ENCODE data around the gene FAM222B.

FAM222B gene

GRCh38 chr17:28774206-28774605, 68.4 kb downstream of the FAM222B start:
- DNase-seq (ENCODE audit: low read depth, low spot score), result no peak

- DNase-seq (ENCODE audit: low read depth, low spot score), result no peak
Observed at GRCh38 chr17:28773736-28774135, 68.9 kb downstream of the FAM222B start.

- DNase-seq (ENCODE audit: low read depth, low spot score), result no peak
Observed at GRCh38 chr17:28765038-28765437, 77.6 kb downstream of the FAM222B start.

- DNase-seq (ENCODE audit: low read depth, low spot score), result peak; percentile 86
Observed at GRCh38 chr17:28763804-28764266, 78.8 kb downstream of the FAM222B start.

GRCh38 chr17:28763137-28763799, 79.3 kb downstream of the FAM222B start:
- no peak for DNase-seq (ENCODE audit: low read depth, low spot score)

GRCh38 chr17:28760601-28761562, 81.7 kb downstream of the FAM222B start:
- DNase-seq (ENCODE audit: low read depth, low spot score), result peak; percentile 71

DNA sequence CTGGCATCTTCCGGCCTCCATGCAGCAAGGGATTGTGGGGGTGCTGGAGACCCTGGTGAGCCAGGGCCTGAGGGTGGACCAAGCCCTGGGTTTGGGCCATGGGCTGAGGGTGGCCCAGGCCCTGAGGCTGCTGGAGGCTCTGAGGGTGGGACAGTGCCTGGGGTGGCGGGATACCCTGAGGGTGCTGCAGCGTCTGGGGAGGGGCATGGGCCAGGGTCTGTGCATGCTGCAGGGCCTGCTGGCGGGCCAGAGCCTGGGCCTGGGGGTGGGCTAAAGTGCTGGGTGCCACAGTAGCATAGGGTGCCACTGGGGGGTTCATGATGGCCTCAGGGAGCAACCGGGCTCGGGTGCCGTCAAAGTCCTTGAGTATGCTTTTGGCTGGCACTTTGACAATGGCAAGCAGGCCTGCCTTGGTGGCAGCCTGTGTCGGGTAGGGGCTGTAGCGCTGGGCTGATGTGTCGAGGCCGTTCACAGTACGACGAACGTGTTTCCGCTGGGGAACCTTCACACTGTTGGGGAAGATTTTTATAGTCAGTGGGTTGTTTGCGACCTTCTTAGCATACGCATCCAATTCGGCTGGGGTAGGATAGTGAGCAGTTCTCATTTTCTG, 83.2 kb downstream of the FAM222B start:
- no peak for DNase-seq (ENCODE audit: low read depth, low spot score)

DNA sequence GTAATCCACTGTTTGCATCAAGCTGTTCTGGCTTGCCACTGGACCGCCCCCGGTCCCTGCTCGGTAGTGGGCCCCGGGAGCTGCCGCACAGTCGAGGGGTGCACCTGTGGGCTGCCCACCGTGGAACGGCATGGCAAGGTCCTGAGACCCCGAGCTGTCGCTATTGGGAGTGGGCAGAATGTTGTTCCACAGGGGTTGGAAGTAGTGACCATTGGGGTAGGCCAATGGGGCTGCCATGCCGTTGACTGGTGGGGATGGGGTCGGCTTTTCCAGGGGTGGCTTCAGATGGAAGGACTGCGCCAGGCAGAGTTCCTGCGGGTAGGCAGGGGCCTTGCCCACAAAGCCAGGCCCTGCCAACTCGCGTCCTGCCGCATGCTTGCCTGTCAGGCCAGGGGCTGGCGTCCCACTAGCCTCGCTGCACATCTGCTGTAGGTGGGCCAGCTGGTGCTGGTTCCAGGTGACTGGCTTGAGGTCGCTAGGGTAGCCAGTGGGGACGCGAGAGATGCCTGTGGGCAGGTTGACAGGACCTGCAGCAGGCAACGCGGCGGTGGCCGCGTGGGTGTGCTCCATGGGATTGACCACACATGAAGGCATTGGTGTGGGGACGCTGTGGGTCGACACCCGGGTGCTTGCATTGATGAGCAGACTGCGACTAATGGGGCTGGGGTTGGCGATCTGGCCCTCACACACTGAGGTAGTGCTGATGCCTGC, 84.0 kb downstream of the FAM222B start:
- no peak for DNase-seq (ENCODE audit: low read depth, low spot score)

DNA sequence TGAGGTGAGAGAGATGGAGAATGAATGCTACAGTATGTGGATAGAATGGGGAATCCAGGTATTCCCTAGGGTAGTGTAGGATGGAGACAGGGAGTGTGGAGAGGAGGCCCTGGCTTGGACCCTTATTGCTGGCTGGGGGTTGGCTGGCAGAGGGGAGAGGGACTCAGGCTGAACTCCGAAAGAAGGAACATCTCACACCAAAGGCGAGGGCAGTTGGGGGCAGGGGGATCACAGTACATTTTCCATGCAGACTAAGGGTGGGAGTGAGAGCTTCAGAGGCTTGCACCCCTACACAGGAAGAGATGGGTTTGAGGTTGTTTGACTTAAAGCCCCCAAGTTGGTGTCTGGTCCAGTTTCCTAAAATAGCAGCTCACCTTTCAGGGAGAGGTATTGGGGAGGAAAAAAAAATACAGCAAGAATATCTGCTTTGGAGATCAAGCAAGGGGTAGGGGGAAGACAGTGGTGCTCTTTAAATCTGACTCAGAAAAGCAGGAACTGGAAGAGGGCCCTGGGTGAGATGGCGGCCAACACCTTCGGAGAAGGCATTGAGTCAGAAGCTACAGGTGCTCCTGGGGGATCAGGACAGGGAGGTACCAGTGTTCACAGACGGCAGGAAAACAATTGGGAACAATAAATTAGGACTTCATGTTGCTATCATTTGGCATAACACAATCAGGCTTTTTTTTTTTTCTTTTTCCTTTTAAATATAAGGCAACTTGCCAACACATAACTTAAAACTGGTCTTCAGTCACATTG, 86.4 kb downstream of the FAM222B start:
- DNase-seq (ENCODE audit: low read depth, low spot score), result no peak

GRCh38 chr17:28755486-28755885, 87.1 kb downstream of the FAM222B start:
- DNase-seq (ENCODE audit: low read depth, low spot score), result no peak

DNA sequence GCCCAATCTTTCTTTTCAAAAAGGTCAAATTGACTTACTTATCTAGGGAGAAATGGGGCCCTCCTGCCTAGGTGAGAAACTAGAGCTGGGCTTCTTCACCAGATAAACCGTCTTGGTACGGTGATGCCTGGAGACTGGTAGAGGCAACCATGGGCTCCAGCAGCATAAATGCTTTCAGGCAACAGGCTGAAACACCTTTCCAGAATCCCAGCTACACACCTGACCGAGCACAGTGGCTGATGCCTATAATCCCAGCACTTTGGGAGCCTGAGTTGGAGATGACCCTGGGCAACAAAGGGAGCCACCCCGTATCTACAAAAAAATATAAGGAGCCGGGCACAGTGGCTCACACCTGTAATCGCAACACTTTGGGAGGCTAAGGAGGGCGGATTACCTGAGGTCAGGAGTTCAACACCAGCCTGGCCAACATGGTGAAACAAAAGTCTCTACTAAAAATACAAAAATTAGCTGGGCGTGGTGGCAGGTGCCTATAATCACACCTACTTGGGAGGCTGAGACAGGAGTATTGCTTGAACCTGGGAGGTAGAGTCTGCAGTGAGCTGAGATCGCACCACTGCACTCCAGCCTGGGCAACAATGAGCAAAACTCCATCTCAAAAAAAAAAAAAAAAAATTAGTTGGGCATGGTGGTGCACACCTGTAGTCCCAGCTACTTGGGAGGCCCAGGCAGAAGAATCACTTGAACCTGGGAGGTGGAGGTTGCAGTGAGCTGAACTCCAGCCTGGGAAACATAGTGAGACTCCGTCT, 90.8 kb downstream of the FAM222B start:
- DNase-seq (ENCODE audit: low read depth, low spot score), result no peak

- DNase-seq (ENCODE audit: low read depth, low spot score), result peak; percentile 97
Observed at GRCh38 chr17:28750178-28751047, 92.2 kb downstream of the FAM222B start.

DNA sequence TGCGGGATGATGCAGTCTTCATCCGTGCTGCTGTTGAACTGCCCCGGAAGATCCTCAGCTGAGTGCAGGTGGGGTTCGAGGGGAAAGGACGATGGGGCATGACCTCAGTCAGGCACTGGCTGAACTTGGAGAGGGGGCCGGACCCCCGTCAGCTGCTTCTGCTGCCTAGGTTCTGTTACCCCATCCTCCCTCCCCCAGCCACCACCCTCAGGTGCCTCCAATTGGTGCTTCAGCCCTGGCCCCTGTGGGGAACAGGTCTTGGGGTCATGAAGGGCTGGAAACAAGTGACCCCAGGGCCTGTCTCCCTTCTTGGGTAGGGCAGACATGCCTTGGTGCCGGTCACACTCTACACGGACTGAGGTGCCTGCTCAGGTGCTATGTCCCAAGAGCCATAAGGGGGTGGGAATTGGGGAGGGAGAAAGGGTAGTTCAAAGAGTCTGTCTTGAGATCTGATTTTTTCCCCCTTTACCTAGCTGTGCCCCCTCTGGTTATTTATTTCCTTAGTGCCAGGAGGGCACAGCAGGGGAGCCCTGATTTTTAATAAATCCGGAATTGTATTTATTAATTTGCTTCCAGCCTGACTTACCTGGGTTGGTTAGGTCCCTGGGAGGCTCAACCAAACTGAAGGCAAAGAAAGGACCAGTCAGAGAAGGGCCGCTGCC, 92.9 kb downstream of the FAM222B start:
- no peak for DNase-seq (ENCODE audit: low read depth, low spot score)

DNA sequence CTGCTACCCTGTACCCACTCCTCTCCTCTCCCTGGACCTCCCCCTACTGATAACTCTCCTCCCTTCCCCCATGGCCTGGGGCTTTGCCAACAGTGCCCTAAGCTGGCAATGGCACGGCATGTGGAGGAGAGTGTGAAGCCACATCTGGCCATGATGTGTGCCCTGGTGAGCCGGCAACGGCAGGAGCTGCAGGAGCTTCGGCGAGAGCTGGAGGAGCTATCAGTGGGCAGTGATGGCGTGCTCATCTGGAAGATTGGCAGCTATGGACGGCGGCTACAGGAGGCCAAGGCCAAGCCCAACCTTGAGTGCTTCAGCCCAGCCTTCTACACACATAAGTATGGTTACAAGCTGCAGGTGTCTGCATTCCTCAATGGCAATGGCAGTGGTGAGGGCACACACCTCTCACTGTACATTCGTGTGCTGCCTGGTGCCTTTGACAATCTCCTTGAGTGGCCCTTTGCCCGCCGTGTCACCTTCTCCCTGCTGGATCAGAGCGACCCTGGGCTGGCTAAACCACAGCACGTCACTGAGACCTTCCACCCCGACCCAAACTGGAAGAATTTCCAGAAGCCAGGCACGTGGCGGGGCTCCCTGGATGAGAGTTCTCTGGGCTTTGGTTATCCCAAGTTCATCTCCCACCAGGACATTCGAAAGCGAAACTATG, 93.6 kb downstream of the FAM222B start:
- DNase-seq (ENCODE audit: low read depth, low spot score), result no peak

DNA sequence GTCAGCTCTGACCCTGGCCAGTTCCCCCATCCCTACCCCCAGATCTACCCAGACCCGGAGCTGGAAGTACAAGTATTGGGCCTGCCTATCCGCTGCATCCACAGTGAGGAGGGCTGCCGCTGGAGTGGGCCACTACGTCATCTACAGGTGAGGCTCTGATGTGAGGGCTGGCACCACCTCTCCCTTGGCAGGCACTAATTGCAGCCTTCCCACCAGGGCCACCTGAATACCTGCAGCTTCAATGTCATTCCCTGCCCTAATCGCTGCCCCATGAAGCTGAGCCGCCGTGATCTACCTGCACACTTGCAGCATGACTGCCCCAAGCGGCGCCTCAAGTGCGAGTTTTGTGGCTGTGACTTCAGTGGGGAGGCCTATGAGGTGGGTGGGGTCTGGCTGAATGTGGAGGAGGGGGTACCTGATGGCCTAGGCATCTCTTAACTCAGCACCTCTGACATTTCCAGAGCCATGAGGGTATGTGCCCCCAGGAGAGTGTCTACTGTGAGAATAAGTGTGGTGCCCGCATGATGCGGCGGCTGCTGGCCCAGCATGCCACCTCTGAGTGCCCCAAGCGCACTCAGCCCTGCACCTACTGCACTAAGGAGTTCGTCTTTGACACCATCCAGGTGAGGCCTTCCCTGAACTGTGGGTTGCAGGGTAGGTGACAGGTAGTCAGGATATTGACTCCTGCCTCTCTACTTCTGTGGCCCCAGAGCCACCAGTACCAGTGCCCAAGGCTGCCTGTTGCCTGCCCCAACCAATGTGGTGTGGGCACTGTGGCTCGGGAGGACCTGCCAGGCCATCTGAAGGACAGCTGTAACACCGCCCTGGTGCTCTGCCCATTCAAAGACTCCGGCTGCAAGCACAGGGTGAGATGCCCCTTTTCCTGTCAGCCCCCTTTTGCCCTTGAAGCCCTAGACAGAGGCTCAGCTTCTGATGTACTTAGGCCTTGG, 94.5 kb downstream of the FAM222B start:
- DNase-seq (ENCODE audit: low read depth, low spot score), result no peak

- DNase-seq (ENCODE audit: low read depth, low spot score), result peak; percentile 37
Observed at GRCh38 chr17:28747051-28747691, 95.4 kb downstream of the FAM222B start.

Measured in astrocyte of the hippocampus (primary cell).